Measurements from ENCODE around the gene C1QTNF4.

C1QTNF4 gene

GRCh38 chr11:47606731-47607130 is 12.5 kb upstream of the C1QTNF4 start:
- no peaks in the 10 kb centered on the region for H4K20me1 ChIP-seq (ENCODE audit: insufficient read depth, low read length)
- H3K27ac ChIP-seq (ENCODE audit: low read length) = no peak overlapping the region
- H3K4me2 ChIP-seq (ENCODE audit: insufficient read depth, low read length) = no peak overlapping the region
- H3K9ac ChIP-seq (ENCODE audit: low read depth, low read length) = no peak overlapping the region
- ATAC-seq (ENCODE audit: insufficient read depth, low read depth) (peak; percentile 70), DNase-seq (peak; percentile 20)
- H2AFZ ChIP-seq (ENCODE audit: low read depth, low read length) = no peak overlapping the region
- no peaks in the 10 kb centered on the region for H3K9me3 ChIP-seq (ENCODE audit: insufficient read depth, low read length, severe bottlenecking)
- no peaks in the 10 kb centered on the region for H3K79me2 ChIP-seq (ENCODE audit: insufficient read depth, low read length)
- H3K4me1 ChIP-seq (ENCODE audit: insufficient read depth, low read length) = no peaks in the 10 kb centered on the region
- no peak overlapping the region for H3K4me3 ChIP-seq (ENCODE audit: low read depth in 1 of 2, low read length in 2 of 2)
- no peaks in the 10 kb centered on the region for H3K27me3 ChIP-seq (ENCODE audit: insufficient read depth, low read length, poor library complexity)
- H3K36me3 ChIP-seq (ENCODE audit: insufficient read depth, low read length) = 0 out of 2 replicates have a peak, but pooled peaks cover 7% of the 10 kb centered on the region
- TF ChIP-seq EZH2 (IDR thresholded peaks at IDR 0.05; ENCODE audit: borderline replicate concordance, low read depth, low read length, severe bottlenecking) = no peak
- no peak for TF ChIP-seq CTCF (IDR thresholded peaks at IDR 0.05; ENCODE audit: borderline replicate concordance, extremely low read depth, low read length, poor library complexity, severe bottlenecking)

GRCh38 chr11:47605921-47606320 is 11.7 kb upstream of the C1QTNF4 start:
- Histone ChIP-seq H3K4me1 (ENCODE audit: insufficient read depth, low read length) (no peaks in the 10 kb centered on the region), H3K4me2 (ENCODE audit: insufficient read depth, low read length) (no peak overlapping the region), H3K27me3 (ENCODE audit: insufficient read depth, low read length, poor library complexity) (no peaks in the 10 kb centered on the region), H3K36me3 (ENCODE audit: insufficient read depth, low read length) (0 out of 2 replicates have a peak, but pooled peaks cover under 1% of the 10 kb centered on the region), H4K20me1 (ENCODE audit: insufficient read depth, low read length) (no peaks in the 10 kb centered on the region), H3K4me3 (ENCODE audit: low read depth in 1 of 2, low read length in 2 of 2) (no peak overlapping the region), H3K9me3 (ENCODE audit: insufficient read depth, low read length, severe bottlenecking) (no peaks in the 10 kb centered on the region), H3K79me2 (ENCODE audit: insufficient read depth, low read length) (no peaks in the 10 kb centered on the region), H3K27ac (ENCODE audit: low read length) (no peak overlapping the region), H2AFZ (ENCODE audit: low read depth, low read length) (no peak overlapping the region), H3K9ac (ENCODE audit: low read depth, low read length) (no peak overlapping the region)
- DNase-seq = no peak
- no peak for ATAC-seq (ENCODE audit: insufficient read depth, low read depth)
- TF ChIP-seq EZH2 (IDR thresholded peaks at IDR 0.05; ENCODE audit: borderline replicate concordance, low read depth, low read length, severe bottlenecking) (no peak), CTCF (IDR thresholded peaks at IDR 0.05; ENCODE audit: borderline replicate concordance, extremely low read depth, low read length, poor library complexity, severe bottlenecking) (no peak)

- Histone ChIP-seq H3K27me3 (ENCODE audit: insufficient read depth, low read length, poor library complexity) (no peaks in the 10 kb centered on the region), H4K20me1 (ENCODE audit: insufficient read depth, low read length) (no peaks in the 10 kb centered on the region), H3K4me2 (ENCODE audit: insufficient read depth, low read length) (no peak overlapping the region), H2AFZ (ENCODE audit: low read depth, low read length) (no peak overlapping the region), H3K9me3 (ENCODE audit: insufficient read depth, low read length, severe bottlenecking) (no peaks in the 10 kb centered on the region), H3K79me2 (ENCODE audit: insufficient read depth, low read length) (no peaks in the 10 kb centered on the region), H3K4me1 (ENCODE audit: insufficient read depth, low read length) (no peaks in the 10 kb centered on the region), H3K4me3 (ENCODE audit: low read depth in 1 of 2, low read length in 2 of 2) (no peak overlapping the region), H3K36me3 (ENCODE audit: insufficient read depth, low read length) (no peaks in the 10 kb centered on the region), H3K9ac (ENCODE audit: low read depth, low read length) (no peak overlapping the region), H3K27ac (ENCODE audit: low read length) (no peak overlapping the region)
- no peak for DNase-seq
- TF ChIP-seq EZH2 (IDR thresholded peaks at IDR 0.05; ENCODE audit: borderline replicate concordance, low read depth, low read length, severe bottlenecking) (no peak), CTCF (IDR thresholded peaks at IDR 0.05; ENCODE audit: borderline replicate concordance, extremely low read depth, low read length, poor library complexity, severe bottlenecking) (no peak)
- no peak for ATAC-seq (ENCODE audit: insufficient read depth, low read depth)
These were observed 9.1 kb upstream of the C1QTNF4 start for GRCh38 chr11:47603295-47603694.

GRCh38 chr11:47599902-47600301 is 5.7 kb upstream of the C1QTNF4 start:
- no peak overlapping the region for H2AFZ ChIP-seq (ENCODE audit: low read depth, low read length)
- no peaks in the 10 kb centered on the region for H3K79me2 ChIP-seq (ENCODE audit: insufficient read depth, low read length)
- no peak for TF ChIP-seq CTCF (IDR thresholded peaks at IDR 0.05; ENCODE audit: borderline replicate concordance, extremely low read depth, low read length, poor library complexity, severe bottlenecking)
- TF ChIP-seq EZH2 (IDR thresholded peaks at IDR 0.05; ENCODE audit: borderline replicate concordance, low read depth, low read length, severe bottlenecking) = no peak
- DNase-seq = no peak
- H3K4me3 ChIP-seq (ENCODE audit: low read depth in 1 of 2, low read length in 2 of 2) = no peak overlapping the region
- no peaks in the 10 kb centered on the region for H3K27me3 ChIP-seq (ENCODE audit: insufficient read depth, low read length, poor library complexity)
- no peak overlapping the region for H3K9ac ChIP-seq (ENCODE audit: low read depth, low read length)
- H3K4me2 ChIP-seq (ENCODE audit: insufficient read depth, low read length) = no peak overlapping the region
- no peak for ATAC-seq (ENCODE audit: insufficient read depth, low read depth)
- H4K20me1 ChIP-seq (ENCODE audit: insufficient read depth, low read length) = no peaks in the 10 kb centered on the region
- H3K36me3 ChIP-seq (ENCODE audit: insufficient read depth, low read length) = no peaks in the 10 kb centered on the region
- no peaks in the 10 kb centered on the region for H3K9me3 ChIP-seq (ENCODE audit: insufficient read depth, low read length, severe bottlenecking)
- no peak overlapping the region for H3K27ac ChIP-seq (ENCODE audit: low read length)
- H3K4me1 ChIP-seq (ENCODE audit: insufficient read depth, low read length) = no peaks in the 10 kb centered on the region
